Smooth muscle cell of the brain vasculature (primary cell): ENCODE data around the gene NPHP1.
"Not testable (repeated sequence)": the region's sequence is repeated elsewhere in the genome, so short reads cannot be mapped to it uniquely, and the experiment has no call there.

Experiments used
- DNase-seq: peaks from one replicate; pipeline ENCODE4 v3.0.0-alpha.2; 2012; ENCODE audit warnings: low read depth, low spot score

Gene NPHP1

DNA sequence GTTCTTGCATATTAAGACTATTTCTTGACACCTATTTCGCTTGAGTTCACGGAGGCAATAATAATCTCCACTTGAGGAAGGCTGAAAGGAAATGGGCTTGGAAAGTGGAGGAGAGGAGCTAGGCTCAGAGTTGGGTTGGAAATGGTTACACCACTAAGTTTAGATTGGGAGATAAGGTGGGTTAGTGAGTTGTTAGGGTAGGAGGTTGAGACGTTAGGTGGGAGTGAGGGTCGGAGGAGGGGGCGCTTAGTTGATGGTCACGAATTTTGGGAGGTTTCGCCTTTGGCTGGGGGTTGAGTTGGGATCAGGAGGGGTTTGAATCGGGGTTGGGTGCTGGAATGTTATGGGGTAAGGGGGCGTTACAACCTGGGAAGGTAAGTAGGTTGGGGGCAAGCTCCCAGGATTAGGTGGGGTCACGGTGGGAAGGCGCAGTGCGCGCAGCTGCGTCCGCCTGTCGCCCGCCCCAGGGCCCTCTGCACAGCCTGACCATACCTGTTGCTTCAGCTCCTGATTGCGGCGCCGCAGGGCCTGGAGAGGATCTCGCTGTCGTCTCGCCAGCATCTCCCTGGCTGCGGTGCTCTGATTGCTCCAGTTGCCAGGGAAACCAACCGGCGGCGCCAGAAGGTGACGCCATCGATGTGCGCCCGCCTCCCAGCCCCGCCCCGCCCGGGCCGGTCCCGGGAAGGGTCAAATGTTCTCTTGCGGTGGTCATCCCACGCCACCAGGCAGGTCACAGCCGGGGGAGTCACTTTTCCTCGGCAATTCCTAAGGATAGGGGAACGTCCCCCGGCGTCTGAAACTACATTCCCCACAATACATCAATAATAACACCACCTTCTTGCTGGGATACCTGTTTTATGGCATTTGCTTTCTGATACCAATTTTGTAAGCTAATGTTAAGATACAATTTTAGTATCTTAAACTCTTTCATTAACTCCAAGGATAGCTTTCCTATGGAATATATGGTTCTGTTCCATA, at the start of gene NPHP1:
NPHP1 (minus strand) TSS at position 606 of the 978 bp plus-strand sequence; CDS start at position 561, 45 bp downstream.
- DNase-seq, result peak; percentile 46

DNA sequence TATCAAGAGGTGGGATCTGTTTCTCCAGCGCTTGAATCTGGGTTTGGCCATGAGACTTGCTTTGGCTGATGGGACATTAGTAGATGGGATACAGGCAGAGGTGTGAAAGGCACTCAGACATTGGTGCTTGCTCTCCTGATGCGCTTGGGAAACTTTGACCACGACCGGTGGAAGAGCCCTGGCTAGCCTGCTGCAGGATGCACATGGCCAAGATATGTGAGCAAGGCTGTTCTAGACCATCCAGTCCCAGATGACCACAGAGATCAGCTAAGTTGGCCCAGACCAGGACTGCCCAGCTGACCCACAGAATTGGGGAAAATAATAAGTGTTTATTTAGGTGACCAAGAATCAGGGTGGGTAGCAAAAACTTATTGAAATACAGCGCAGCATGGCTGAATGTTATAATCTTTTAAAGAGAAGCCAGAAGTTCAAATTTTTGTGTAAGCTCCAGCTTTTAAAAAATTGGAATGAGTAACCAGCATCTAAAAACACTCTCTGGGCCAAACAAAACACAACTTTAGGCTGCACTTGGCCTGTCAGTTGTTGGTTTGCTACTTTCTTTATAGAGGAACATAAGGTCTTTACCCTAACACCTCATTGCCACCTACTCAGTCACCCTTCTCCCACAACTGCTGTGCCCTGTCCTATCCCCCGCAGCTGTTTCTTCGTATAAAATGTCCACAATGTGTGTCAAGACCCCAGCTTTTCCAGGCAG, 43.4 kb upstream of the NPHP1 start:
- not testable (repeated sequence) for DNase-seq

GRCh38 chr2:110245488-110246435, 40.9 kb upstream of the NPHP1 start:
- not testable (repeated sequence) for DNase-seq

DNA sequence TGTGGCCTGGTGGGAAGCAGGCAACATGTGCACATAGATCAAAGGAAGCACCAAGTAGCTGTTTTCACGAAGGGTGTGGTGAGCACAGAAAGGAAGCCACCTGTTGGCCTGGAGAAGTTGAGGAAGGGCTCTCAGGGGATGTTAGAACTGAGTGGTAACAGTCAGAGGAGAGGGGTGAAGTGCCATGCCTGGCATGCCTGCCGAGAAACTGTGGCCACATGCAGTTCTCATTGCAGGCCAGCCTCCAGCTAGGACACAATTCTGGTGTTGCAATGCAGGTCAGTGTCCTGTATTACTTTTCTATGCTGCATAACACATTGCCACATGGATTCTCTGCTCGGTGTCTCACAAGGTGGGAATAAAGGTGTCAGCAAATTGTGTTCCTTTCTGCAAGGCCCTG, 38.5 kb upstream of the NPHP1 start:
- not testable (repeated sequence) for DNase-seq

- DNase-seq, result not testable (repeated sequence)
Observed at GRCh38 chr2:110234514-110234913, 29.7 kb upstream of the NPHP1 start.

DNA sequence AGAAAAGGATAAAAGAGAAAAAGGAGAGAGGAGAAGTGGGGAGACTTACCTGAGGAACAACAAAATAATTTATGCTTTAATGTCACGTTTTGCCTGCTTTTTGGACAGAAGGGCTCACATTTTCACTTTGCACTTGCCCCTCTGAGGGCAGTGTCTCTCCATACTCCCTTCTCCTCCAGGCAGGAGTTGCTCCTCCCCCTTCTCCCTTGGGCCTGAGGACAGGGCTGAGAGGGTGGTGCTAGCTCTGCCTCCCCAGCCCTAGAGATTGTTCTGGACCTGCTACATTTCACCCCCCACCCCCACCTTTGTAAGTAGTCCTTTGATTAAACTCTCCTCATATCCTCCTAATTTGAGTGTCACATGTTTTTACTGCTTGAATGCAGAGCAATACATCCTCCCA, 25.1 kb upstream of the NPHP1 start:
- not testable (repeated sequence) for DNase-seq

DNA sequence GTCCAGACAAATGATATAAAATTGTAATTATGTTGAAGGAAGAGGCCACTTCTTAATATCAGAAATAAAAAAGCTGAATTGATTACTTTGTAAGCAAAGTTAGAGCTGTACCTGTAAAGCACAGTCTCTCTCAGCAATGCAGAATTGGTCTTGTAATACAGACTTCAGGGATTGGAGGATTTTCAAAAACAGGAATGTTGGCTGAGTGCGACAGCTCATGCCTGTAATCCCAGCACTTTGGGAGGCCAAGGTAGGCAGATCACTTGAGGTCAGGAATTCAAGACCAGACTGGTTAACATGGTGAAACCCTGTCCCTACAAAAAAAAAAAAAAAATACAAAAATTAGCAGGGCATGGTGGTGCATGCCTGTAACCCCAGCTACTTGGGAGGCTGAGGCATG, 17.8 kb upstream of the NPHP1 start:
- DNase-seq, result not testable (repeated sequence)

DNA sequence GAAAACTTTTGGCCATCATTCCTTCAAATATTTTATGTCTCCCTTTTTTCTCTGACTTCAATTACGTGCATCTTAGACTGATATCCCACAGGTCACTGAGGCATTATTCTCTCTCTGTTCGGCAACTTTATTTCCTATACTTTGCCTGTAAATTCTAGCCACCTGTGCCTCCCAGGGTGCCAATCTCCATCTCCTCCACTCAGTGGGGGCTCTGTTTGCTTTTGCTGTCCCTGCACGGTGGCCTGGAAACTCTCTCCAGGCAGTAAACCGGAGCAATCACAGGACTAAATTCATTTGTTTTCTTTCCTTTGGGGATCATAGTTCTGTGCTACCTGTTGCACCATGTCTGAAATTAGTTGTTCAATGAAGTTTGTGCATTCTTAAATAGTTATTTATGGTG, 17.1 kb upstream of the NPHP1 start:
- DNase-seq, result no peak

GRCh38 chr2:110220190-110220564, 15.4 kb upstream of the NPHP1 start:
- no peak for DNase-seq

GRCh38 chr2:110219496-110220189, 14.8 kb upstream of the NPHP1 start:
- no peak for DNase-seq

GRCh38 chr2:110218889-110219288, 14.1 kb upstream of the NPHP1 start:
- not testable (repeated sequence) for DNase-seq

GRCh38 chr2:110216803-110217202, 12.0 kb upstream of the NPHP1 start:
- no peak for DNase-seq

DNA sequence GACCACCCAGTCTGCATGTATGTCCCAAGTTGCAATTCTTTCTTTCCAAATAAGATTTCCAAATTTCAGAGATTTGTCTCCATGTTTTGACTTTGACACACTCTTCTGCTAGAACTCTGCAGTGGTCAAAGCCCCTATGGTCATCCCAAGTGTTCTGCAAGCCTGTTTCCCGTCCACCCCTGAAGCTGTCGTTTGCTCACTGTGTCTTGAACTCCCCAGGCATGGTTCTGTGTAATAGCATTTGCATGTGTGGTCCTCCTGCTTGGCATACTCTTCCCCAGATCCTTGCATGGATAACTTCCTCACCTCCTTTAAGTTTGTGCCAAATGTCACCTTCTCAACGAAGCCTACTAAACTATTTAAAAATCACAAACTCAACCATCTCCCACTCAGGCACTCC, 11.4 kb upstream of the NPHP1 start:
- DNase-seq, result no peak

- no peak for DNase-seq
Observed at GRCh38 chr2:110215566-110216158, 10.8 kb upstream of the NPHP1 start.

GRCh38 chr2:110215091-110215490, 10.3 kb upstream of the NPHP1 start:
- DNase-seq, result no peak

DNA sequence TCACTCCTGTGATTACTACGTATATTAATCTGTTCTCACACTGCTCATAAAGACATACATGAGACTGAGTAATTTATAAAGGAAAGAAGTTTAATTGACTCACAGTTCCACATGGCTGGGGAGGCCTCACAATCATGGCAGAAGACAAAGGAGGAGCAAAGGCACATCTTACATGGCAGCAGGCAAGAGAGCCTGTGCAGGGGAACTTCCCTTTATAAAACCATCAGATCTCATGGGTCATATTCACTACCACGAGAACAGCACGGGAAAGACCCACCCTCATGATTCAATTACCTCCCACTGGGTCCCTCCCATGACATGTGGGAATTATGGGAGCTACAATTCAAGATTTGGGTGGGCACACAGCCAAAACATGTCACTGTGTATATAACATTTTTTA, 8.7 kb upstream of the NPHP1 start:
- DNase-seq, result not testable (repeated sequence)

- no peak for DNase-seq
Observed at GRCh38 chr2:110211938-110212858, 7.4 kb upstream of the NPHP1 start, which contains the start of gene MTLN. Gene MTLN (minus strand): TSS chr2:110212547. CDS start chr2:110212525, 22 bp downstream.

- no peak for DNase-seq
Observed at GRCh38 chr2:110205660-110206455, 1.0 kb upstream of the NPHP1 start.
